GM12801 (cell line): Measurements from ENCODE around the gene MAGI3.

Experiments
- TF ChIP-seq, protein P1 (sequence below): IDR thresholded peaks from one replicate; pipeline ENCODE4 v1.5.1; 2011; ENCODE audit warnings: control low read depth; ENCODE audit not compliant: insufficient read length; ENCODE audit errors: extremely low read depth

MAGI3 gene

GRCh38 chr1:113391649-113392271 lies 1.4 kb downstream of the MAGI3 start:
- TF ChIP-seq, protein P1, sequence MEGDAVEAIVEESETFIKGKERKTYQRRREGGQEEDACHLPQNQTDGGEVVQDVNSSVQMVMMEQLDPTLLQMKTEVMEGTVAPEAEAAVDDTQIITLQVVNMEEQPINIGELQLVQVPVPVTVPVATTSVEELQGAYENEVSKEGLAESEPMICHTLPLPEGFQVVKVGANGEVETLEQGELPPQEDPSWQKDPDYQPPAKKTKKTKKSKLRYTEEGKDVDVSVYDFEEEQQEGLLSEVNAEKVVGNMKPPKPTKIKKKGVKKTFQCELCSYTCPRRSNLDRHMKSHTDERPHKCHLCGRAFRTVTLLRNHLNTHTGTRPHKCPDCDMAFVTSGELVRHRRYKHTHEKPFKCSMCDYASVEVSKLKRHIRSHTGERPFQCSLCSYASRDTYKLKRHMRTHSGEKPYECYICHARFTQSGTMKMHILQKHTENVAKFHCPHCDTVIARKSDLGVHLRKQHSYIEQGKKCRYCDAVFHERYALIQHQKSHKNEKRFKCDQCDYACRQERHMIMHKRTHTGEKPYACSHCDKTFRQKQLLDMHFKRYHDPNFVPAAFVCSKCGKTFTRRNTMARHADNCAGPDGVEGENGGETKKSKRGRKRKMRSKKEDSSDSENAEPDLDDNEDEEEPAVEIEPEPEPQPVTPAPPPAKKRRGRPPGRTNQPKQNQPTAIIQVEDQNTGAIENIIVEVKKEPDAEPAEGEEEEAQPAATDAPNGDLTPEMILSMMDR, result no peak

GRCh38 chr1:113392541-113393128 lies 2.3 kb downstream of the MAGI3 start:
- TF ChIP-seq, protein P1, result no peak

DNA sequence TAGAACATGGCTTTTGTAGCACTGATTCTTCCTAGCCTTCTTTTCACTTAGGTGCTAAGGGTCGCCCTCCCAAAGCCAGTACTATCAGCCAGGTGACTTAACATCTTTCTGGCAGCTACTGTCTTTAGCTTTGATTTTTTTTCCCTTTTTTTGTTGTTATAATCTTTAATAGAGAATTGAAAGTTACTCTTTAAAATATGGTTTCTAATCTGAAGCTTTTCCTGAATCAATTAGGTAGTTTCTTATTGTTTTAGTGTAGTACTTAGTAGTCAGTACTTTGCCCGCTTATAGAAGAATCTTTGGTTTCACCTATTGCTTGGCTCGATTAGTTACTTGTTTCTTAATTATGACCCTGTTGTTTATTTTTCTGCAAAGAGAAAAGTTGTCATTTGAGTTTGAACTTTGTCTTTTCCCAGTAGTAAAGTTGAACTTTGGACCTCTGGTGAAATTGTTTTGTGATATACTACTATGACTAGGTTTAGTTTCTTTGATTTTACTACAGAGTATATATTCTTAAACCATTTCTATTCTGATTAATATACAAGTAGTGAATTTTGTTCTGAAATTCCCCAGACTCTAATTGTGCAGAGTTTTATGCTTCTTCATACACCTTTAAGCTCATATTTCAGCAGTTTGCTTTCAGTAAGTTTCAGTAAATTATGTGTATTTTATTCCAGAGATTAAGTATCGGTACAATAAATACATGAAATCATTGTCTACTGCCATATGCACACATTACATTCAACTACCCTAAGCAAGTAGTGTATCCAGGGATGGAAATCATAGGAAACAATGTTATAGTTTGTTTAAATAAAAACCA lies 3.9 kb downstream of the MAGI3 start:
- TF ChIP-seq, protein P1, result no peak

GRCh38 chr1:113394863-113395259 lies 4.5 kb downstream of the MAGI3 start:
- TF ChIP-seq, protein P1, result no peak

- TF ChIP-seq, protein P1, result no peak
These were observed 5.8 kb downstream of the MAGI3 start for GRCh38 chr1:113396102-113396501.

- TF ChIP-seq, protein P1, result no peak
These were observed 6.3 kb downstream of the MAGI3 start for GRCh38 chr1:113396585-113396984.

DNA sequence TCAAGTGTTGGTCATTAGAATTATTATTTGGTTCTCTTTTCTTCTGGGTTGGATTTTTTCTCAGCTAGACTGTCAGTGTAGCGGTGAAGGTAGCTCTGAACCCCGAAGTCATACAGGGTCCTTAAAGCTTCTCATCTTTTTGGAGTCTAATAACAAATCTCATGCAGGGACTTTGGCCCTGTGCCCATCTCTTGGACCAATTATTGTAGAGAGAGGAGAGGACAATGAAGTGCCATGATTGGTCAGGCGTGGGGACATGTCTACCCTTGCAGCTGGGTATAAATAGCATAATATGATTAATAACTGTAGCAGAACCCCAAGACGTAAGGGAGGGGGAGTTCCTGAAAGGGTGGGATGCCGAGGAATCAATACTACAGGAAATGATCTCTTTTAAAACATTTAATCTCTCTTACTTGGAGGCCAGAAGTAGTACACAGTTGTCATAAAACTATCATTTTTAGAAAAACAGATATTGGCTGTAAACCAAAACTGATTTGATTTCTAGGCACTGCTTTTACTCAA lies 8.8 kb downstream of the MAGI3 start:
- TF ChIP-seq, protein P1, result no peak
